Measurements from ENCODE around the gene TRMT1.

DNA sequence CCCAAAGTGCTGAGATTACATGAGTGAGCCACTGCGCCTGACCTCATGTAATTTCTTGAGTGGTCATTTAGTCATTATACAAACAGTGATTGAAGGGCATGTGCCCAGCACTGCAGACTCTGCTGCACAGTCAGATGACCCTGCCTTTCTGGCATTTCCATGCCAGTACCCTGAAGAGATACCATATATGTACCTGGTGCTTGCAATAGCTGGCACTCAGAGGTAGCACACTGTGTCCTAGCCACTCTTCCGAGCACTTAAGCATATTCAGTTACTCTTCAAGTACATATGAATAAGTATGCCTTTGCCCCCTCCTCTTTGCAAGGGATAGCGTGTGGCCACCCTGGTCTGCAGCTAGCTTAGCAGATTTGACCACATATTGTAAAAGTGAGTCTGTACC is 18.1 kb upstream of the TRMT1 start:
- TF ChIP-seq, protein P1, sequence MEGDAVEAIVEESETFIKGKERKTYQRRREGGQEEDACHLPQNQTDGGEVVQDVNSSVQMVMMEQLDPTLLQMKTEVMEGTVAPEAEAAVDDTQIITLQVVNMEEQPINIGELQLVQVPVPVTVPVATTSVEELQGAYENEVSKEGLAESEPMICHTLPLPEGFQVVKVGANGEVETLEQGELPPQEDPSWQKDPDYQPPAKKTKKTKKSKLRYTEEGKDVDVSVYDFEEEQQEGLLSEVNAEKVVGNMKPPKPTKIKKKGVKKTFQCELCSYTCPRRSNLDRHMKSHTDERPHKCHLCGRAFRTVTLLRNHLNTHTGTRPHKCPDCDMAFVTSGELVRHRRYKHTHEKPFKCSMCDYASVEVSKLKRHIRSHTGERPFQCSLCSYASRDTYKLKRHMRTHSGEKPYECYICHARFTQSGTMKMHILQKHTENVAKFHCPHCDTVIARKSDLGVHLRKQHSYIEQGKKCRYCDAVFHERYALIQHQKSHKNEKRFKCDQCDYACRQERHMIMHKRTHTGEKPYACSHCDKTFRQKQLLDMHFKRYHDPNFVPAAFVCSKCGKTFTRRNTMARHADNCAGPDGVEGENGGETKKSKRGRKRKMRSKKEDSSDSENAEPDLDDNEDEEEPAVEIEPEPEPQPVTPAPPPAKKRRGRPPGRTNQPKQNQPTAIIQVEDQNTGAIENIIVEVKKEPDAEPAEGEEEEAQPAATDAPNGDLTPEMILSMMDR (IDR thresholded peaks at IDR 0.05): no peak
- no peak for TF ChIP-seq POLR2A (IDR thresholded peaks at IDR 0.05)
